GM12873 (cell line): Measurements from ENCODE around the gene KNL1.

Source experiments
- CTCF ChIP-seq: IDR thresholded peaks from 2 replicates; pipeline ENCODE4 v1.5.1; 2012; ENCODE audit warnings: low read depth, mild to moderate bottlenecking, moderate library complexity, low read length, control low read depth; ENCODE audit not compliant: insufficient read depth; ENCODE audit errors: missing control alignments

KNL1 gene

GRCh38 chr15:40555876-40556275, 38.2 kb upstream of the KNL1 start:
- TF ChIP-seq CTCF: no peak

GRCh38 chr15:40558952-40559742, 34.9 kb upstream of the KNL1 start:
- no peak for TF ChIP-seq CTCF

GRCh38 chr15:40562691-40563090, 31.4 kb upstream of the KNL1 start:
- no peak for TF ChIP-seq CTCF

- no peak for TF ChIP-seq CTCF
Measured at GRCh38 chr15:40563426-40563825, 30.6 kb upstream of the KNL1 start.

- TF ChIP-seq CTCF: no peak
Measured at GRCh38 chr15:40564591-40565332, 29.3 kb upstream of the KNL1 start, which contains the start of gene CCDC32. CCDC32 (minus strand) TSS chr15:40565042; CDS start chr15:40563015, 2,027 bp downstream.

GRCh38 chr15:40565333-40566238, 28.5 kb upstream of the KNL1 start:
- no peak for TF ChIP-seq CTCF

GRCh38 chr15:40567111-40567510, 26.9 kb upstream of the KNL1 start:
- peak; percentile 50 for TF ChIP-seq CTCF
